GM21786 (cell line): ENCODE measurements around the gene OR8D2.
"Not testable (repeated sequence)": the region's sequence is repeated elsewhere in the genome, so short reads cannot be mapped to it uniquely, and the experiment has no call there.

ENCODE experiments used
- ATAC-seq: cut with Tn5 transposase; IDR thresholded peaks from one replicate; pipeline ENCODE4 v1.9.1; 2021; ENCODE audit not compliant: unreplicated experiment

OR8D2 gene

DNA sequence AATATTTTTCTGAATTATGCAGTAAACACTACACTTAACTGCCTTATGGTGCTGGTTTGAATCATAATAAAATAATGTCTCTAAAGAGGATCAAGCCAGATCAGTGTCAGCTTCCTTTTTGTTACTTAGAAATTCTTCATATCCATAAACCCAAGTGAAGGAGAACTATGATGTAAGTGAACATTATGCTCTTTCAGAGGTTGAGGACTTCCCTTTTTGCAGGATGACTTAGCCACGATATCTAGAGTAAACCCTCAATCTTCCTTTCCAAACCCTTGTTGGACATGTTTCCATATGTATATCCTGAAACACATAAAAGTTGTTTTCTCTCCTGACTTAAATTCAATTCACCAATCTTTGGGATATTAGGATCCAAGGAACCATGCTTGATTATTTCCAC is 25.3 kb downstream of the OR8D2 start:
- ATAC-seq, result no peak

- ATAC-seq, result no peak
Measured at GRCh38 chr11:124285610-124286344, 34.2 kb downstream of the OR8D2 start.

GRCh38 chr11:124278261-124278660 is 41.7 kb downstream of the OR8D2 start:
- no peak for ATAC-seq

GRCh38 chr11:124277804-124278203 is 42.2 kb downstream of the OR8D2 start:
- no peak for ATAC-seq

GRCh38 chr11:124277207-124277606 is 42.8 kb downstream of the OR8D2 start:
- ATAC-seq, result no peak

DNA sequence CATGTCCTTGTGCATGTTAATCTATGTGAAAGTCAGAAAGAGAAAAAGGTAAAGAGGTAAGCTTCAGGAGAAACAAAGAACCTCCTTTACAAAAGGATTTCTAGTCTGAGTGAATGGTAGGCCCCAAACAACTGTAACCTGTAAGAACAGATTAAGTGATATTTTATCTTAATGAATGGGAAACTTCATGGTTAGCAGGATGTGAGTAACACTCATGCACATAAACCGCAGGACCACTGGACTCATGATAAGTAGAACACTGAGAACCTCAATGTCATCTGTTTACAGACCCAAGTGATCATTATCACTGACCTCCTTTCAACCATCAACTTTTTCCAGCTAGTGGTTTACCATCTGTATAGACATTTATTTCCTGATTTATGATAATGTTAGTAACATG is 43.9 kb downstream of the OR8D2 start:
- ATAC-seq, result no peak

- ATAC-seq, result no peak
Measured at GRCh38 chr11:124274000-124274399, 46.0 kb downstream of the OR8D2 start.

GRCh38 chr11:124270886-124271285 is 49.1 kb downstream of the OR8D2 start:
- not testable (repeated sequence) for ATAC-seq
